ENCODE measurements around the gene RNF13.

Gene RNF13

DNA sequence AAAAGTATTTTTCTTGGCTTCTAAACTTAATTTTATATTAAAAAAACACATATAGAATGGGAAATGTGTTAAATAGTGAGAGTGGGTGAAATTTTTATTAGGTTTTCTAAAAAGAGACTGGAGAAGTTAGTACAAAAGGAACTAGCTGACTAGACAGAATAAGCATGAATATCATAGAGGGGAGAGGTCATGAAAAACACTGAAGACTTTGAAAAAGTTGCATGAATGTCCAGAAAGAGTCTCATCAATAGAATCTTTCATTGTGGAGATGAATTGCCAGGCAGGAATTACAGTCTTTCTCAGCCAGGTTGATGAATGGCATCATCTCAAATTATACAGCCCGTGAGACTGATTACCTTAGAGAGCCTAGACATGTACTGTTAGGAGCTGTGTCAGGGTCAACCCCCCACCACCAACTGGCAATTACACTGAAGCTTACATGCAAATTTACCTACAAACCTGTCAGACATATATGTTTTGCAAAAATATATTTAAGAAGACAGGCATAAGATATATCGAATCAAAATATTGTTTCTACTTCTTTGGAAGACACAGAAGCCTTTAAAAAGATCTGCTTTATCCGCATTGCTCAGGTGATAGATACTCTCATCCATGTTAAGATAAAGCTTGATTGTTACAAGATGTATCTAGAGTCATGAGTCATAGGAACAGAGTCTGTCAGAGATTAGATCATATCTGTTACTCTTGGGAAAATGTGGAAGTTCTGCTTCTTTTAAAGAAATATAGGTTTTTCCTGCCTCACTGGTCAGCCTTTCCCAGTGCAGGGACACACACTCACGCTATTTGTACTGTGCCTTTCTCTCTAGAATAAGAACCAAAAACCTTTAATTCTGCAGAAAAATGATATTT lies 192.5 kb downstream of the RNF13 start:
- DNase-seq, result no peak
- intact Hi-C loops (cut with DNase I), result no loop called here

DNA sequence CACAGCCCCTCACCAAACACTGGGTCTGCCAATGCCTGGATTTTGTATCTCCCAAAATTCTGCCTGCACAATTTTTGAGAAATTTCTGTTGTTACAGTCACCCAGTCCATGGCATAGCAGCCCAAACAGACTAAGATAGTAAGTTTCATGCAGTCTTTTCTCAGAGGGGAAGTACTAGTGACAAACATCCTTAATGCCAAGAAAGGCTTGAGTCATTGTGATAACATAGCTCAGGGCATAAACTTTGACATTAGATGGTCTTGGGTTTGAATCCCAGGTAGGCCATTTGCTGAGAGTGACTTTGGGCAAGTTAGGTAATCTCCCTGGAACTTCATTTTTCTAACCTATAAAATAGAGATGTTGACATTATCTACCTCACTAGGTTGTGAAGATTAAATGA lies 193.8 kb downstream of the RNF13 start:
- DNase-seq, result no peak
- intact Hi-C loops (cut with DNase I), result no loop called here

Measured in head of caudate nucleus (tissue), 42 donors.